ENCODE measurements around the gene TOR1AIP1.

DNA sequence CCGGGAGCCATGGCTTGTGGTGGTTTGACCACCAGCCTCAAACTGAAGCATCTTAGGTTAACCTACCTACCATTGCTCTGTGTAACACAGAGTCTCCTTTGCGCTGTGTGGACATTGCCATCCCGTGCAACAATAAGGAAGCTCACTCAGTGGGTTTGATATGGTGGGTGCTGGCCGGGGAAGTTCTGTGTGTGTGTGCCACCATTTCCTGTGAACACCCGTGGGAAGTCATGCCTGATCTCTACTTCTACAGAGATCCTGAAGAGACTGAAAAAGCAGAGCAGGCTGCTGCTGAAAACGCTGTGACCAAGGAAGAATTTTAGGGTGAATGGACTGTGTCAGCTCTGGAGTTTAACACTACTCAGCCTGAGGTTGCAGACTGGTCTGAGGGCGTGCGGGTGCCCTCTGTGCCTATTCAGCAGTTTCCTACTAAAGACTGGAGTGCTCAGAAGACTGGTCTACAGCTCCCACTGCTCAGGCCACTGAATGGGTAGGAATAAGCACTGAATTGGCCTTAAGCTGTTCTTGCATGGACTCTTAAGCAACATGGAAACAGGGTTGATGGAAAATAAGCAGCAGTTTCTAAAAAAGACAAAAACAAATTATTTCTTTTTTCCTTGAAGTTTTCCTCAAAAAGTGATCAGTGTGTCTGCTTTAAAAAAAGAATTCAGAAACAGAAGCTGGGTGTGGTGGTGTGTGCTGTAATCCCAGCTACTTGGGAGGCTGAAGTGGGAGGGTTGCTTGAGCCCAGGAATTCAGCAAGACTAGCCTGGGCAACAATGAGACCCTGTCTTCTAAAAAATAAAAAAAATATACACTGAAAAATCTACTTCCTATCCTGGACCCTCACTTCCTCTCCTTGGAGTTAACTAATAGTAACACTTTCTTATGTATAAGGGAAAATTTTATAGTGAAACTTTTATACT lies 87.2 kb downstream of the TOR1AIP1 start:
- TF ChIP-seq EZH2phosphoT487 (IDR thresholded peaks at IDR 0.05; ENCODE audit: insufficient read depth, low read depth) (no peak), EZH2 (IDR thresholded peaks at IDR 0.05; ENCODE audit: insufficient read depth, poor library complexity, severe bottlenecking) (no peak)
